Fibroblast of skin of left quadriceps (primary cell): ENCODE measurements around the gene BCL6.

Experiments used
- DNase-seq, 2 experiments: peaks; one replicate each; pipeline ENCODE4 v3.0.0-alpha.2; 2013; ENCODE audit warnings: low read depth in 2 of 2

Gene BCL6

GRCh38 chr3:187739094-187739560 lies 6.1 kb downstream of the BCL6 start:
- no peak for DNase-seq

GRCh38 chr3:187738331-187739093 lies 6.8 kb downstream of the BCL6 start:
- peak; percentile 69 to 74 for DNase-seq

GRCh38 chr3:187738071-187738330 lies 7.3 kb downstream of the BCL6 start:
- no peak for DNase-seq

- DNase-seq, result no peak
Measured at GRCh38 chr3:187737368-187738070, 7.7 kb downstream of the BCL6 start.

GRCh38 chr3:187737006-187737367 lies 8.3 kb downstream of the BCL6 start:
- no peak for DNase-seq

- no peak for DNase-seq
Measured at GRCh38 chr3:187736418-187736871, 8.8 kb downstream of the BCL6 start.

GRCh38 chr3:187735837-187736236 lies 9.4 kb downstream of the BCL6 start:
- DNase-seq, result no peak

GRCh38 chr3:187735383-187735782 lies 9.9 kb downstream of the BCL6 start:
- no peak for DNase-seq

GRCh38 chr3:187734841-187735240 lies 10.4 kb downstream of the BCL6 start:
- no peak for DNase-seq

GRCh38 chr3:187733371-187733770 lies 11.9 kb downstream of the BCL6 start:
- no peak for DNase-seq

- DNase-seq, result no peak
Measured at GRCh38 chr3:187729598-187729997, 15.7 kb downstream of the BCL6 start.

GRCh38 chr3:187728940-187729583 lies 16.2 kb downstream of the BCL6 start:
- no peak for DNase-seq

- DNase-seq, result no peak
Measured at GRCh38 chr3:187728248-187728647, 17.0 kb downstream of the BCL6 start.

- DNase-seq, result no peak
Measured at GRCh38 chr3:187726564-187726963, 18.7 kb downstream of the BCL6 start.

- DNase-seq, result no peak
Measured at GRCh38 chr3:187725653-187726370, 19.5 kb downstream of the BCL6 start.

- DNase-seq, result no peak
Measured at GRCh38 chr3:187725224-187725623, 20.0 kb downstream of the BCL6 start.

GRCh38 chr3:187722206-187722612 lies 23.1 kb downstream of the BCL6 start:
- no peak for DNase-seq

- DNase-seq, result no peak
Measured at GRCh38 chr3:187721055-187721454, 24.2 kb downstream of the BCL6 start.

- no peak for DNase-seq
Measured at GRCh38 chr3:187720337-187720670, 25.0 kb downstream of the BCL6 start.

- no peak for DNase-seq
Measured at GRCh38 chr3:187719628-187720336, 25.5 kb downstream of the BCL6 start.

GRCh38 chr3:187718802-187719201 lies 26.5 kb downstream of the BCL6 start:
- no peak for DNase-seq

- DNase-seq, result no peak
Measured at GRCh38 chr3:187717572-187717971, 27.7 kb downstream of the BCL6 start.
